Measurements from ENCODE around the gene MRLN.
A peak's percentile ranks its signal among the peaks of the same experiment; 100 is the strongest.
"Not testable (repeated sequence)": the region's sequence is repeated elsewhere in the genome, so short reads cannot be mapped to it uniquely, and the experiment has no call there.

MRLN gene

DNA sequence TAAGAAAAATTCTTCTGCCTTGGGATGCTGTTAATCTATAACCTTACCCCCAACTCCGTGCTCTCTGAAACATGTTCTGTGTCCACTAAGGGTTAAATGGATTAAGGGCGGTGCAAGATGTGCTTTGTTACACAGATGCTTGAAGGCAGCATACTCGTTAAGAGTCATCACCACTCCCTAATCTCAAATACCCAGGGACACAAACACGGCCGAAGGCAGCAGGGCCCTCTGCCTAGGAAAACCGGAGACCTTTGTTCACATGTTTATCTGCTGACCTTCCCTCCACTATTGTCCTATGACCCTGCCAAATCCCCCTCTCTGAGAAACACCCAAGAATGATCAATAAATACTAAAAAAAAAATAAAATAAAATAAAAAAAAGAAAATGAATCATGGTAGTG is 8.5 kb downstream of the MRLN start:
- not testable (repeated sequence) for DNase-seq

DNA sequence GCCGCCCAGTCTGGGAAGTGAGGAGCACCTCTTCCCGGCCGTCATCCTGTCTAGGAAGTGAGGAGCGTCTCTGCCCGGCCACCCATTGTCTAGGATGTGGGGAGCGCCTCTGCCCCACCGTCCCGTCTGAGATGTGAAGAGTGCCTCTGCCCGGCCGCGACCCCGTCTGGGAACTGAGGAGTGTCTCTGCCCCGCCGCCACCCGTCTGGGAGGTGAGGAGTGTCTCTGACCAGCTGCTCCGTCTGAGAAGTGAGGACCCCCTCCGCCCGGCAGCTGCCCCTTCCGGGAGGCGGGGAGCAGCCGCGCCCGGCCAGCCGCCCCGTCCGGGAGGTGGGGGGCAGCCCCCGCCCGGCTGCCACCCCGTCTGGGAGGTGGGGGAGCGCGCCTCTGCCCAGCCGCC is 9.1 kb downstream of the MRLN start:
- not testable (repeated sequence) for DNase-seq

- DNase-seq: no peak
These were observed 11.7 kb downstream of the MRLN start for GRCh38 chr10:59741583-59741982.

DNA sequence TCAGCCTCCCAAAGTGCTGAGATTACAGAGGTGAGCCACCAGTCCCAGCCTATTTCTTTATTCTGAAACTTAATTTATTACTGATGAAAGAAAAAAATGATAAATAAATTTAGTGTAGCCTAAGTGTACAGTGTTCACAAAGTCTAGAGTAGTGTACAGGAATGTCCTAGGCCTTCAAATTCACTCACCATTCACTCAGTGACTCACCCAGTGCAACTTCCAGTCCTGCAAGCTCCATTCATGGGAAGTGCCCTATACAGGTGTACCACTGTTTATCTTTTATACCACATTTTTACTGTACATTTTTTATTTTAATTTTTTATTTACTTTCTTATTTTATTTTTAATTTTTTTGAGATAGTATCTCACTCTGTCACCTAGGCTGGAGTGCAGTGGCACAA is 12.2 kb downstream of the MRLN start:
- DNase-seq: no peak

DNA sequence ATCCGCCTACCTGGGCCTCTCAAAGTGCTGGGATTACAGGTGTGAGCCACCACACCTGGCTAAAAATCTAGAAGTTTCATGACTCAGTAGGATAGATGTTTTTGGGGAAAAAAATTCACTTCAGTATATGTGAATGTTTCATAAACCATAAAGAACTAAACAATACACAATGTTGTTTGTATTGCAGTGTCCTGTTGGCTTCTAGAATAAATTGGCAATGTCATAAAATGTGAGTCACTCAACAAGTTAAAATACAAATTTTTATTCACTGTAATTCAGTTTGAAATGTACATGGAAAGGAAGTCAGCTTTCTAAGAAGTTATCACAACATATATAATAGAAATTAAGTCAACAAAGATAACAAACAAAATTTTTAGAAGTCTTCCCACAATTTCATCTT is 16.5 kb downstream of the MRLN start:
- no peak for DNase-seq

DNA sequence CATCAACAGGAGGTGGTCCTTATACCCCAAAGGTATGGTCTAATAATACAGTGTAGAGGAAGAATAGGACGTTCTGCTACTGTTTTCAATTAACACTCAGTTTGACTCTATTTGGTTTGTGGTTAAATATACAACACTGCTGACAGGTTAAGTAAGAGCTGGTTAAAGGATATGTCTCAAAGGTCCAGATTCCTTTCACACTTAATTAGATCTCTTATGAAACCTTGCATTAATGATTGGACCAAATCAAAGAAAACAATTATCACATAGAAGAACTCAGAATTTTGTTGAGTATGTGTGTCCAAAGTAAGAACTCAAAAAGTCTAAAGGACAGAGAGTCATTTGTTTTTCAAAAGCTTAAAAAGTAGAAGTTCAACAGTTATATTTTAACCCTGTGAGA is 18.0 kb downstream of the MRLN start:
- DNase-seq: no peak

DNA sequence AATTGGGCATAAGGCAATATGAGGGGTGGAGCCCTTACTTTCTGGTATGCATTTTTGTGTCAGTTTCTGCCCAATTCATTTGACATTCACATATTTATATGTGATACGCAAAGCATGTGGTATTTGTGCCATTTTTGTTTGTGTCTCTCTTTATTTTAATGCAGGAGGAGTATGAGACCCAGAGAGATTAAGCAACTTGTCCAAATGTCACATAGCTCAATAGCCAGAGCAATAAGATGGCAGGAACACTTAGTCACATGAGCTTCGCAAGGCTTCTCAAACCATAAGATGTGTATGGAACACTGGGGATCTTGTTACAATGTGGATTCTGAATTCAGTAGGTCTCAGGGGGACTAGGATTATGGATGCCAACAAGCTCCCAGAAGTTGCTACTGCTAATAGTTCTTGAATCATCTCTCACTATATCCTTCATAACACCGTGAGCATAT is 19.2 kb downstream of the MRLN start:
- no peak for DNase-seq

DNA sequence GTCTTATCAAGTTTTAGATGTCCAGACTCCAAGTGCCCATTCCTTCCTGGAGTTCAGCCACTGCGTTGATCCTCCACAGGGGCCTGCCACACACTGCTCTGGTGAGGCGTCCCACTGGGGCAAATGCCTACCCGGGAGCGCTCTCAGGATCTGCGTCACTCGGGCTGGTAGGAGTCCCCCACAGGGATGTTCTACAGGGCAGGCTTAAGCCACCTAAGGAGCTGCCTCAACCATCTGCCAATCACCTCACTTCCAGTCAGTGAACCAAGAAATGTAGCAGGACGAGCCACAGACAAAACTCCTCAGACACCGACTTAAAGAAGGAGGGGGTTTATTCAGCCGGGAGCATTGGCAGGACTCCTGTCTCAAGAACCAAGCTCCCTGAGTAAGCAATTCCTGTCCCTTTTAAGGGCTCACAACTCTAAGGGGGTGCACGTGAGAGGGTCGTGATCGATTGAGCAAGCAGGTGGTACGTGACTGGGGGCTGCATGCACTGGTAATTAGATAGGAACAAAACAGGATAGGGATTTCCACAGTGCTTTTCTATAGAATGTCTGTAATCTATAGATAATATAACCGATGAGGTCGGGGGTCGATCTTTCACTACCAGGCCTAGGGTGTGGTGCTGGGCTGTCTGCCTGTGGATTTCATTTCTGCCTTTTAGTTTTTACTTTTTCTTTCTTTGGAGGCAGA is 19.8 kb downstream of the MRLN start:
- DNase-seq: not testable (repeated sequence)

DNA sequence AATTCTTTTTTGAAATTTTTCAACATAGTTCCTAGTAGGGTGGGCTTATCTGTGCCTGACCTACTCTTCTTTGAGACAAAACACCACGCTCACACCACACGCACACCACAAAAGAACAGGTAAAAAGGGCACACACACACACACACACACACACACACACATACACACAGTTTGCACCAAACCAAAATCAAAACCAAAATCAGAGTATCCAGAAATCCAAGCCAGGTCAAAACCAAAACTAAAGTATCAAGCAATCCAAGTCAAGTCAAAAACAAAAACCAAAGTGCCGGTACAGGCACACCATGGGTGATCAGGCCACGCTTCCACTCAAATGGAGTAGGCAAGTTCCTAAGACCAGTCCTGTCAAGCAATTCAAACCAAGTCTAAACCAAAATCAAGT is 20.4 kb downstream of the MRLN start:
- not testable (repeated sequence) for DNase-seq

- not testable (repeated sequence) for DNase-seq
These were observed 24.1 kb downstream of the MRLN start for GRCh38 chr10:59729167-59729566.

- no peak for DNase-seq
These were observed 28.9 kb downstream of the MRLN start for GRCh38 chr10:59724098-59724938.

DNA sequence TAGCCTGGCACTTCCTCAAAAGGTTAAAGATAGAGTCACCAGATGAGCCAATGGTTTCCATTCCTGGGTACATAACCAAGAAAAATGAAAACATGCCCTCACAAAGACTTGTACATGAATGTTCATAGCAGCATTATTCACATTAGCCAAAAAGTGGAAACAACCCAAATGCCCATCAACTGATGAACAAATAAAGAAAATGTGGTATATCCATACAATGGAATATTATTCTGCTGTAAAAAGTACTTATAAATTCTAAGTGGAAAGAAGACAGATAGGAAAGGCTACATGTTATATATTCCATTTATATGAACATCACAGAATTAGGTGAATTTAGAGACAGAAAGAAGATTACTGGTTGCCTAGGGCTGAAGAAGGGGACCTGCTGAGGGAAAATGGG is 32.9 kb downstream of the MRLN start:
- DNase-seq: no peak

DNA sequence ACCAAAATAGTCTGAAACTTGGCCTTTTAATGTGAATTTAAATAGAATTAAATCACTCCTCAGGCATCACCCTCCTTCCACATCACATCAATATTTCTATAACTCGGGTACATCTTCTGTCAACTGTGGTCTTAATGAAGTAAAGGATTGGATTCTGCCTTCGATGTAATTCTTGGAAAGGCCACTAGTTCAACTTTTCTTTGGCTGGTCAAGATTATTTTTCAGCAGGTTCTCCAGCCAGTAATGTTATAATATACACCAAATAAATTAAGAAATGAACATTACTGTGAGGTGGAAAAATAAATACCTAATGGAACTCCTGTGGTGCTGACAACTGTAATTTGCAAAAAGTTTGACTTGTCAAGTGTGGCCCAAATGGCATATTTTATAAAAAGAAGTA is 33.9 kb downstream of the MRLN start:
- no peak for DNase-seq

DNA sequence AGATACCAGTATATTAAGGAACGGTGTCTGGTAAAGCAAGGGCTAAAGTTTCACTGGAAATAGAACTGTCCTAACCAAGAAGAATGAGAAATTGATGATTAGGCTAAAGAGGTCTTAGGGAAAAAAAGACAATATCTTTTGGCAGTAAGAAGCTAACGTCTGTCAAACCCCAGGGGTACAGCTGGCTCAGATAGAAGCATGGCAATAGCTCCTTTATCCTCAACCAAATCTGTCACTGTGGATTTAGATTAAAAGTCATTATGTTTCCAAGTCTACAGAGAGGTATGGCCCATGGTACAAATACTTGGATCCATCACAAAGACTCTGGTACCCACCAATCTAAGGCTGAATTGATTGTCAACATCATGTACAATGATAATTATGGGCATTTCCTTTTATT is 35.0 kb downstream of the MRLN start:
- DNase-seq: no peak

DNA sequence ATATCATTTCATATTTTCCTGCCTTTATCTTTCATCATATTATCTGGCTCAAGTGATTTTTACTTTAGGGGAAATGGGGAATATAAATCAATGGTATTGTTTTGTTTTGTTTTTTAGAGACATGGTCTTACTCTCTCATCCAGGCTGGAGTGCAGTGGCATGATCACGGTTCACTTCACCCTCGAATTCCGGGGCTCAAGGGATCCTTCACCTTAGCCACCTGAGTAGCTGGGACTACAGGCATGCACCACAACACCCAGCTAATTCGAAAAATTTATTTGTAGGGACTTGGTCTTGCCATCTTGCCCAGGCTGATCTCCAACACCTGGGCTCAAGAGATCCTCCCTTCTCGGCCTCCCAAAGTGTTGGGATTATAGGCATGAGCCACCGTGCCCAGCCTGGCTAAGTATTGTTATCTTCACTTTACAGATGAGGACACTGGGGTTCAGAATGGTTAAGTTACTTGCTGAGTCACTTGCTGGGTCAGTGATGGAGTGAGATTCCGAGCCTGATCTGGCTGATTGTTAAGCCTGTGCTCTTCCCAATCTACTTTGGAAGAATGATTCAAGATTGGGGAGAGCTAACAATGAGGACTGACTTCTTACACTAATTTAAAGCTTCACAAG is 39.9 kb downstream of the MRLN start:
- no peak for DNase-seq

DNA sequence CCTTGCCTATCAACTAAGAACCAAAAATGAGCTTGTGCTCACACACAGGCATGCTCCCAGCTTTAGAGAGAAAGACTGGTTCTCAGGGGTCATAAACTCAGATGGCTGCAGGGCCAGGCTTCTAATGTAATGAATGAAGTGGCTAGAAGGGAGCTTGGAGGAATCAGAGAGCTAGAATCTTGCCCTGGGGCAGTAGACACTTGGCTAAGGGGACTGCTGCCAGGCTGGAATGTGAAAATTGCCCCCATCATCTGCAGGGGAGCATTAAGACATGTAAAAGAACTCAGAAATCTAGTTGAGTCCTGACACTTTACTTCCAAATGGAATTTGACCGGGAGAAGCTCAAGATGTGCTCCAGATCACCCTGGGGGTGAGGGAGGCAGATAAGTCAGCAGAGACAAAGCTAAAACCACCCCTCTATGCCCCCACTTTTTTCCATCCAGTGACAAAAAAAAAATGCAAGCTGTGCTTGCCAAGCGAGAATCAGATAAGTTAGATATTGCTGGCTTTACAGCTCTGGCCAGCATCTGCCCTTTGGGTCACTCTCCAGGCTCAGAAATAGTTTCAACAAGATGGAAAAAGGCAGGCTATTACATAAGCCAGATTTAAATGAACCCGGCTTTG is 41.3 kb downstream of the MRLN start:
- DNase-seq: no peak

DNA sequence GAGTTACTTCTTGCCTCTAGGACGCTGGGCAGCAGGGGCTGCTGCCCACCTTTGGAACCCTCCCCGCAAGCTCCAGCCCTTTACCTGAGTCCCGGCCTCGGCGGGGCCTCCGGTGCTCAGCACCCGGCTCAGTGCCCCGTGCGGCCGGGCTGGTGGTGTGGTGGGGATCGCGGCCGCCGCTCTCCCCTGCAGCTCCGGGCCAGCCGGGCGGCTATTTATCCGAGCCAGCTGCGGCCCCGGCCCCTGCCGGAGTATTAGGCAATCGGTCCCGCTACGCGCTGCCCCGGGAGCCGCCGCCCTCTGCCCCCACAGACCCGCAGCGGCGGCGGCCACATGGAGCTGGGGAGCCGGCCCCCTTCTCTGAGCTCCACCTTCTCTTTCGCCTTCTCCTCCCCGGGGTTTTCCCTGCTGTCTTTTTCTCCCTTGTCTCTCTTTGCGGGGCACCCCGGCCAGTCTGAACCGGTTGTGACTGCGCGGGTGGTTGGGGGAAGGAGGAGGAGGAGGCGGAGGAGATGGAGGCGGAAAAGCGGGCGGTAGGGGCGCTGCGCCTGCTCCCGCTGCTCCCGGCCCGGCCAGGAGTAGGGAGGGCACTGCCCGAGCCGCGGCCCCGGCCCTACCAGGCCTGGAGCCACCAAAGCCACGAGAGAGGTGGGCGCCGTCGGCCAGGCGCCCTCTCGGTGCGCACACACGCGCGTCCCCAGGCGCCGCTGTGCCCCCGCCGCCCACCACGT is 43.7 kb downstream of the MRLN start, which contains the start of gene SLC16A9:
Gene SLC16A9, minus strand, starts transcription at position 456 of the 731 bp plus-strand sequence. CDS start 25,559 bp downstream, outside the sequence.
- DNase-seq: peak; percentile 56

GRCh38 chr10:59708816-59709394 is 44.4 kb downstream of the MRLN start:
- DNase-seq: no peak

GRCh38 chr10:59706851-59707797 is 46.1 kb downstream of the MRLN start:
- no peak for DNase-seq

DNA sequence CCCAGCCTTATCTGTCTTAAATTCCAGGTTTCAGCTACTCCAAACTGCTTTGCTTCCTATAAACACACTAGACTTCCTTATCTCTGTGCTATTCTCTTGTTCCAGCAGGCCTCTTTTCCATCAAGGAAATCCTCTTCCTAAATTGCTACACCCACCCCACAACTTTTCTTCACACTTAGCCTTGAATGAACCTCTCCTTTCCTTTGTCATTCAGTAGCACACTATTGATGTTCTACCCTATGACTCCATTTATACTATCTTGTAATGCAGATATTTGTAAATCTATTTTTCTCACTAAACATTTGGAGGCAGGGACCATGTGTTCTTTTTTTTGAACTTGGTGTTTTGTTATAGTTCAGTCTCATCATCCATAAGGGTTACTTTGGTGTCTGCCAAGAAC is 47.3 kb downstream of the MRLN start:
- no peak for DNase-seq

GRCh38 chr10:59704630-59705029 is 48.6 kb downstream of the MRLN start:
- no peak for DNase-seq

Measured in stimulated activated CD4-positive, alpha-beta T cell treated with anti-CD3 and anti-CD28 coated beads, Interleukin-1b, Interleukin-23, amount 100 ng/mL, for 48 hours (primary cell).